Trophoblast cell (in vitro differentiated cells and primary cell): ENCODE measurements around the gene C4A.
"Not testable (repeated sequence)": the region's sequence is repeated elsewhere in the genome, so short reads cannot be mapped to it uniquely, and the experiment has no call there.

Source experiments
- DNase-seq, 2 donors: peaks; one replicate each; pipeline ENCODE4 v3.0.0-alpha.2; 2016
- H2AFZ ChIP-seq: 2 replicates; pipeline ENCODE4 v1.6.1; 2013; ENCODE audit warnings: low read length, moderate library complexity, mild to moderate bottlenecking; ENCODE audit not compliant: insufficient read depth, poor library complexity
- H2AK5ac ChIP-seq: 2 replicates; pipeline ENCODE4 v1.6.1; 2013; ENCODE audit warnings: mild to moderate bottlenecking, low read length
- H2BK120ac ChIP-seq: 2 replicates; pipeline ENCODE4 v1.6.1; 2013; ENCODE audit warnings: low read length, mild to moderate bottlenecking, moderate library complexity; ENCODE audit not compliant: insufficient read depth, poor library complexity
- H2BK12ac ChIP-seq: 2 replicates; pipeline ENCODE4 v1.6.1; 2013; ENCODE audit warnings: mild to moderate bottlenecking, low read length, moderate library complexity
- H2BK5ac ChIP-seq: 2 replicates; pipeline ENCODE4 v1.6.1; 2013; ENCODE audit warnings: low read length, low read depth, moderate library complexity, mild to moderate bottlenecking; ENCODE audit not compliant: poor library complexity
- H3K14ac ChIP-seq: 2 replicates; pipeline ENCODE4 v1.6.1; 2013; ENCODE audit warnings: mild to moderate bottlenecking, low read length
- H3K18ac ChIP-seq: 2 replicates; pipeline ENCODE4 v1.6.1; 2013; ENCODE audit warnings: mild to moderate bottlenecking, low read length
- H3K23ac ChIP-seq: 2 replicates; pipeline ENCODE4 v1.6.1; 2013; ENCODE audit warnings: low read length
- H3K27ac ChIP-seq: 2 replicates; pipeline ENCODE4 v1.5.1; 2013; ENCODE audit warnings: low read depth, mild to moderate bottlenecking, inconsistent platforms, low read length, moderate library complexity
- H3K27me3 ChIP-seq: 2 replicates; pipeline ENCODE4 v1.6.1; 2013; ENCODE audit warnings: inconsistent platforms, mild to moderate bottlenecking, low read length, moderate library complexity; ENCODE audit not compliant: insufficient read depth
- H3K36me3 ChIP-seq, 2 experiments: 1 replicate in 1 of 2; 2 replicates in 1 of 2; pipeline ENCODE4 v1.6.1; 2013; ENCODE audit warnings: low read length in 2 of 2, mild to moderate bottlenecking in 2 of 2, moderate library complexity in 1 of 2; ENCODE audit not compliant: insufficient read depth in 2 of 2, control insufficient read depth in 1 of 2
- H3K4ac ChIP-seq: 2 replicates; pipeline ENCODE4 v1.6.1; 2013; ENCODE audit warnings: low read depth, mild to moderate bottlenecking, low read length, moderate library complexity
- H3K4me1 ChIP-seq, 2 experiments: 1 replicate in 1 of 2; 2 replicates in 1 of 2; pipeline ENCODE4 v1.6.1; 2013; ENCODE audit warnings: low read length in 2 of 2, mild to moderate bottlenecking in 2 of 2, moderate library complexity in 1 of 2; ENCODE audit not compliant: insufficient read depth in 2 of 2, control insufficient read depth in 1 of 2
- H3K4me2 ChIP-seq: 2 replicates; pipeline ENCODE4 v1.6.1; 2013; ENCODE audit warnings: inconsistent platforms, mild to moderate bottlenecking, low read length, moderate library complexity
- H3K4me3 ChIP-seq: 2 replicates; pipeline ENCODE4 v1.5.1; 2013; ENCODE audit warnings: mild to moderate bottlenecking, low read depth, low read length, inconsistent platforms
- H3K79me1 ChIP-seq: one replicate; pipeline ENCODE4 v1.6.1; 2013; ENCODE audit warnings: low read length
- H3K79me2 ChIP-seq: 2 replicates; pipeline ENCODE4 v1.6.1; 2013; ENCODE audit warnings: low read length, mild to moderate bottlenecking; ENCODE audit not compliant: control insufficient read depth, insufficient read depth, poor library complexity
- H3K9ac ChIP-seq: 2 replicates; pipeline ENCODE4 v1.6.1; 2013; ENCODE audit warnings: mild to moderate bottlenecking, low read length
- H3K9me3 ChIP-seq: 2 replicates; pipeline ENCODE4 v1.6.1; 2013; ENCODE audit warnings: low read depth, mild to moderate bottlenecking, control low read depth, inconsistent platforms, low read length; ENCODE audit not compliant: insufficient read depth
- H4K12ac ChIP-seq: 2 replicates; pipeline ENCODE4 v1.6.1; 2013; ENCODE audit warnings: low read depth, mild to moderate bottlenecking, low read length, moderate library complexity
- H4K8ac ChIP-seq: 2 replicates; pipeline ENCODE4 v1.6.1; 2013; ENCODE audit warnings: low read depth, mild to moderate bottlenecking, low read length, moderate library complexity
- H4K91ac ChIP-seq: one replicate; pipeline ENCODE4 v1.6.1; 2013; ENCODE audit warnings: low read depth, mild to moderate bottlenecking, low read length, moderate library complexity
- WGBS: extraction: QIAGEN DNeasy Blood & Tissue Kit; methylation state at CpG from one replicate; pipeline ENCODE4 v1.1.7; 2013; ENCODE audit warnings: missing lambda C conversion rate; ENCODE audit not compliant: insufficient read length, insufficient coverage; ENCODE audit errors: extremely low coverage; 5-methylcytosine and 5-hydroxymethylcytosine counted together

Gene C4A

DNA sequence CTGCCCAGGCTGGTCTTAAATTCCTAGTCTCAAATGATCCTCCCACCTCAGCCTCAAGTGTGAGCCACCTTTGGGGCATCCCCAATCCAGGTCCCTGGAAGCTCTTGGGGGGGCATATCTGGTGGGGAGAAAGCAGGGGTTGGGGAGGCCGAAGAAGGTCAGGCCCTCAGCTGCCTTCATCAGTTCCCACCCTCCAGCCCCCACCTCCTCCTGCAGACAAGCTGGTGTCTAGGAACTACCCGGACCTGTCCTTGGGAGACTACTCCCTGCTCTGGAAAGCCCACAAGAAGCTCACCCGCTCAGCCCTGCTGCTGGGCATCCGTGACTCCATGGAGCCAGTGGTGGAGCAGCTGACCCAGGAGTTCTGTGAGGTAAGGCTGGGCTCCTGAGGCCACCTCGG is 57.0 kb downstream of the C4A start:
- not testable (repeated sequence) for H3K27me3 ChIP-seq, H2BK120ac ChIP-seq, H3K18ac ChIP-seq, H2BK5ac ChIP-seq, H3K79me1 ChIP-seq, H3K4me3 ChIP-seq, H3K4me1 ChIP-seq, H3K27ac ChIP-seq, H2BK12ac ChIP-seq, H2AK5ac ChIP-seq, H2AFZ ChIP-seq, H3K23ac ChIP-seq, H3K4ac ChIP-seq, H4K12ac ChIP-seq, H3K4me2 ChIP-seq, H3K9me3 ChIP-seq, H4K91ac ChIP-seq, H4K8ac ChIP-seq, H3K79me2 ChIP-seq, H3K36me3 ChIP-seq, H3K9ac ChIP-seq, H3K14ac ChIP-seq, DNase-seq
- WGBS, result no CpG with 5 or more reads among the region's 5 CpGs

DNA sequence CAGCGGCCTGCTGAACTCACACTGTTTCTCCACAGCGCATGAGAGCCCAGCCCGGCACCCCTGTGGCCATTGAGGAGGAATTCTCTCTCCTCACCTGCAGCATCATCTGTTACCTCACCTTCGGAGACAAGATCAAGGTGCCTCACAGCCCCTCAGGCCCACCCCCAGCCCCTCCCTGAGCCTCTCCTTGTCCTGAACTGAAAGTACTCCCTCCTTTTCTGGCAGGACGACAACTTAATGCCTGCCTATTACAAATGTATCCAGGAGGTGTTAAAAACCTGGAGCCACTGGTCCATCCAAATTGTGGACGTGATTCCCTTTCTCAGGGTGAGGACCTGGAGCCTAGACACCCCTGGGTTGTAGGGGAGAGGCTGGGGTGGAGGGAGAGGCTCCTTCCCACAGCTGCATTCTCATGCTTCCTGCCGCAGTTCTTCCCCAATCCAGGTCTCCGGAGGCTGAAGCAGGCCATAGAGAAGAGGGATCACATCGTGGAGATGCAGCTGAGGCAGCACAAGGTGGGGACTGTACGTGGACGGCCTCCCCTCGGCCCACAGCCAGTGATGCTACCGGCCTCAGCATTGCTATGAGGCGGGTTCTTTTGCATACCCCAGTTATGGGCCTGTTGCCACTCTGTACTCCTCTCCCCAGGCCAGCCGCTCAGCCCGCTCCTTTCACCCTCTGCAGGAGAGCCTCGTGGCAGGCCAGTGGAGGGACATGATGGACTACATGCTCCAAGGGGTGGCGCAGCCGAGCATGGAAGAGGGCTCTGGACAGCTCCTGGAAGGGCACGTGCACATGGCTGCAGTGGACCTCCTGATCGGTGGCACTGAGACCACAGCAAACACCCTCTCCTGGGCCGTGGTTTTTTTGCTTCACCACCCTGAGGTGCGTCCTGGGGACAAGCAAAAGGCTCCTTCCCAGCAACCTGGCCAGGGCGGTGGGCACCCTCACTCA is 57.7 kb downstream of the C4A start:
- DNase-seq, H4K8ac ChIP-seq, H2AK5ac ChIP-seq, H3K23ac ChIP-seq, H3K4me1 ChIP-seq, H3K4me3 ChIP-seq, H3K18ac ChIP-seq, H3K79me1 ChIP-seq, H2BK12ac ChIP-seq, H3K14ac ChIP-seq, H3K4ac ChIP-seq, H4K91ac ChIP-seq, H3K79me2 ChIP-seq, H3K9me3 ChIP-seq, H3K36me3 ChIP-seq, H3K27ac ChIP-seq, H2AFZ ChIP-seq, H3K27me3 ChIP-seq, H2BK120ac ChIP-seq, H3K4me2 ChIP-seq, H3K9ac ChIP-seq, H4K12ac ChIP-seq, H2BK5ac ChIP-seq: not testable (repeated sequence)
- no CpG with 5 or more reads among the region's 24 CpGs for WGBS

GRCh38 chr6:32040299-32041049 is 58.6 kb downstream of the C4A start:
- H2BK12ac ChIP-seq, H3K4me3 ChIP-seq, H3K23ac ChIP-seq, H3K4me2 ChIP-seq, H2AFZ ChIP-seq, H4K8ac ChIP-seq, H2BK5ac ChIP-seq, H3K9ac ChIP-seq, H3K79me1 ChIP-seq, H2AK5ac ChIP-seq, H2BK120ac ChIP-seq, H3K4ac ChIP-seq, DNase-seq, H3K27ac ChIP-seq, H3K9me3 ChIP-seq, H3K79me2 ChIP-seq, H3K4me1 ChIP-seq, H3K27me3 ChIP-seq, H3K18ac ChIP-seq, H3K14ac ChIP-seq, H4K91ac ChIP-seq, H4K12ac ChIP-seq, H3K36me3 ChIP-seq: not testable (repeated sequence)
- no CpG with 5 or more reads among the region's 43 CpGs for WGBS

DNA sequence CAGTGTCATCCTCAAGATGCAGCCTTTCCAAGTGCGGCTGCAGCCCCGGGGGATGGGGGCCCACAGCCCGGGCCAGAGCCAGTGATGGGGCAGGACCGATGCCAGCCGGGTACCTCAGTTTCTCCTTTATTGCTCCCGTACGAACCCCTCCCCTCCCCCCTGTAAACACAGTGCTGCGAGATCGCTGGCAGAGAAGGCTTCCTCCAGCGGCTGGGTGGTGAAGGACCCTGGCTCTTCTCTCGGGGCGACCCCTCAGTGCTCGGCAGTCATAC is 59.1 kb downstream of the C4A start:
- H3K18ac ChIP-seq, H2BK12ac ChIP-seq, H4K12ac ChIP-seq, H2AK5ac ChIP-seq, H3K27ac ChIP-seq, H3K4me2 ChIP-seq, H2BK5ac ChIP-seq, H3K4me3 ChIP-seq, H2AFZ ChIP-seq, H4K91ac ChIP-seq, DNase-seq, H3K79me1 ChIP-seq, H3K9ac ChIP-seq, H2BK120ac ChIP-seq, H3K9me3 ChIP-seq, H3K14ac ChIP-seq, H3K79me2 ChIP-seq, H3K36me3 ChIP-seq, H4K8ac ChIP-seq, H3K27me3 ChIP-seq, H3K4ac ChIP-seq, H3K23ac ChIP-seq, H3K4me1 ChIP-seq: not testable (repeated sequence)
- no CpG with 5 or more reads among the region's 13 CpGs for WGBS
